Thyroid gland (tissue), 4 donors: Measurements from ENCODE around the gene PPP2R2D. TPM values are rescaled to one million over a fixed set of nuclear protein-coding genes. Genes with fewer than 3 reads are reported as not detected.
A peak's percentile ranks its signal among the peaks of the same experiment; 100 is the strongest.

Source experiments
- DNase-seq, 2 donors: peaks; one replicate each; pipeline ENCODE4 v3.0.0-alpha.2; 2019
- H3K27ac ChIP-seq, 3 donors: fragments of 200-600 bp; sonication (generic); 1 replicate in 2 of 3; 2 replicates in 1 of 3; pipeline ENCODE4 v1.5.1; 2016 to 2019; ENCODE audit warnings: mild to moderate bottlenecking in 1 of 3, moderate library complexity in 1 of 3
- H3K27me3 ChIP-seq: fragments of 200-600 bp; sonication (generic); one replicate; pipeline ENCODE4 v1.5.1; 2019
- H3K36me3 ChIP-seq, 2 donors: fragments of 200-600 bp; sonication (generic); one replicate each; pipeline ENCODE4 v1.5.1; 2016 to 2019
- H3K4me1 ChIP-seq, 2 donors: fragments of 200-600 bp; sonication (generic); one replicate each; pipeline ENCODE4 v1.5.1; 2017 to 2019
- H3K4me3 ChIP-seq, 3 donors: fragments of 200-600 bp; sonication (generic); replicated peaks in 1 of 3; 1 replicate in 2 of 3; 2 replicates in 1 of 3; pipeline ENCODE4 v1.5.1; 2016; ENCODE audit warnings: mild to moderate bottlenecking in 1 of 3
- H3K9me3 ChIP-seq: fragments of 200-600 bp; sonication (generic); one replicate; pipeline ENCODE4 v1.5.1; 2017
- POLR2A ChIP-seq, 2 donors: fragments of 450-650 bp; IDR thresholded peaks; one replicate each; pipeline ENCODE4 v1.6.1; 2017; ENCODE audit warnings: antibody characterized with exemption in 2 of 2, mild to moderate bottlenecking in 2 of 2, moderate library complexity in 1 of 2
- WGBS, 2 donors: methylation state at CpG; one replicate each; pipeline ENCODE4 v1.1.5; 2017; 5-methylcytosine and 5-hydroxymethylcytosine counted together
- intact Hi-C: fragments of 100-400 bp; cut with DNase I; formaldehyde crosslinking; loops from one replicate; pipeline ENCODE4 v1.15.1; 2023
- total RNA-seq, 4 donors: library from RNA; depleted of rRNA; stranded (reverse); fragments of >200 nt; gene quantifications; one replicate each; pipeline ENCODE4 v1.2.3, GENCODE V29; 2016
- TF ChIP-seq, protein P1 (sequence below), 6 experiments: fragments of 200-600 bp in 3 of 6; fragments of 450-650 bp in 3 of 6; sonication (generic) in 3 of 6; IDR thresholded peaks; one replicate each; pipeline ENCODE4 v1.5.1; 2016 to 2019; ENCODE audit warnings: antibody characterized with exemption in 6 of 6, mild to moderate bottlenecking in 2 of 6, inconsistent platforms in 1 of 6, moderate library complexity in 1 of 6

PPP2R2D gene
- total RNA-seq, 4 donors from 2014 or later: 32.3 to 38.7 (median 33.9) TPM

DNA sequence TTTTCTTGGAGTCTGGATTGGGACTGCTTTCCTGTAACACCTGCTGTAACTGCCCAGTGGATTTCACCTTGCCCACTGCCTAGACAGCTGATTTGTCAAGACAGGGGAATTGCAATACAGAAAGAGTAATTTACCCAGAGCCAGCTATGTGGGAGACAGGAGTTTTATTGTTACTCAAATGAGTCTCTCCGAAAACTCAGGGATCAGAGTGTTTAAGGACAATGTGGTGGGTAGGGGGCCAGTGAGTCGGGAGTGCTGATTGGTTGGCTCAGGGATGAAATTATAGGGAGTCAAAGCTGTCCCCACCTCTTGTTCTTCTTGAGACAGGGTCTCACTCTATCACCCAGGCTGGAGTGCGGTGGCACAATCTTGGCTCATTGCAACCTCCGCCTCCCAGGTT, 106.2 kb downstream of the PPP2R2D start:
- TF ChIP-seq, protein P1, sequence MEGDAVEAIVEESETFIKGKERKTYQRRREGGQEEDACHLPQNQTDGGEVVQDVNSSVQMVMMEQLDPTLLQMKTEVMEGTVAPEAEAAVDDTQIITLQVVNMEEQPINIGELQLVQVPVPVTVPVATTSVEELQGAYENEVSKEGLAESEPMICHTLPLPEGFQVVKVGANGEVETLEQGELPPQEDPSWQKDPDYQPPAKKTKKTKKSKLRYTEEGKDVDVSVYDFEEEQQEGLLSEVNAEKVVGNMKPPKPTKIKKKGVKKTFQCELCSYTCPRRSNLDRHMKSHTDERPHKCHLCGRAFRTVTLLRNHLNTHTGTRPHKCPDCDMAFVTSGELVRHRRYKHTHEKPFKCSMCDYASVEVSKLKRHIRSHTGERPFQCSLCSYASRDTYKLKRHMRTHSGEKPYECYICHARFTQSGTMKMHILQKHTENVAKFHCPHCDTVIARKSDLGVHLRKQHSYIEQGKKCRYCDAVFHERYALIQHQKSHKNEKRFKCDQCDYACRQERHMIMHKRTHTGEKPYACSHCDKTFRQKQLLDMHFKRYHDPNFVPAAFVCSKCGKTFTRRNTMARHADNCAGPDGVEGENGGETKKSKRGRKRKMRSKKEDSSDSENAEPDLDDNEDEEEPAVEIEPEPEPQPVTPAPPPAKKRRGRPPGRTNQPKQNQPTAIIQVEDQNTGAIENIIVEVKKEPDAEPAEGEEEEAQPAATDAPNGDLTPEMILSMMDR (IDR thresholded peaks at IDR 0.05): no peak
- no peak for TF ChIP-seq POLR2A (IDR thresholded peaks at IDR 0.05)
- no peaks in the 10 kb centered on the region for H3K27me3 ChIP-seq
- H3K27ac ChIP-seq: no peak overlapping the region
- no peak for DNase-seq
- no peaks in the 10 kb centered on the region for H3K9me3 ChIP-seq
- no peaks in the 10 kb centered on the region for H3K36me3 ChIP-seq
- no peaks in the 10 kb centered on the region for H3K4me1 ChIP-seq
- 89 to 91% methylated on average over 4 of the region's 4 CpGs for WGBS, 2 donors
- intact Hi-C loops: no loop called here
- H3K4me3 ChIP-seq: no peak overlapping the region

DNA sequence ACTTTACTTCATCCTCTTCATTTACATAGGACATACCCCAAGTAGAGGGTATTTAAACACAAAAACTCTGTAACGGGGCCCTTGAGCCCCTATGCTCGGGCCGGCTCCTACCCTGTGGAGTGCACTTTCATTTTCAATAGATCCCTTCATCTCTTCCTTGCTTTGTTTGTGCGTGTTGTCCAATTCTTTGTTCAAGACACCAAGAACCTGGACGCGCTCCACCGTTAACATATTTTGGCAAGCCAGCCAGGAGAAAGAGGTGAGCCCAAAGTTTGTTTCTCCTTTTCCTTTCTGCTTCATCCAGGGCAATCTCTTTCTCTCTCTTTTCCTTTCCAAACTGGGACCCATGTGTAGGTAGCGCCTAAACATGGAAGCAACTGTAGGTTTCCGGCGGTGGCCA, 106.9 kb downstream of the PPP2R2D start:
- intact Hi-C loops: no loop called here
- peak in 1 of 2 donors; percentile 33 for DNase-seq
- Histone ChIP-seq H3K27me3 (no peaks in the 10 kb centered on the region), H3K36me3 (no peaks in the 10 kb centered on the region), H3K4me3 (no peak overlapping the region), H3K4me1 (no peaks in the 10 kb centered on the region), H3K9me3 (no peaks in the 10 kb centered on the region), H3K27ac (no peak overlapping the region)
- no peak for TF ChIP-seq POLR2A (IDR thresholded peaks at IDR 0.05)
- TF ChIP-seq, protein P1 (IDR thresholded peaks at IDR 0.05): no peak
- WGBS, 2 donors: 61 to 73% methylated on average over 10 of the region's 10 CpGs

Other genes with a start within 250 kb of the PPP2R2D start
- 100 to 1,000 TPM in 2 of 4 donors, 10 to 100 TPM in 2; 54.4 to 124 (median 90.2) TPM for gene BNIP3, start 80.9 kb downstream of the PPP2R2D start, total RNA-seq
- gene JAKMIP3, start 164.9 kb downstream of the PPP2R2D start, total RNA-seq: 1 to 10 TPM; 1.1 to 3.0 (median 1.6) TPM